Right cardiac atrium (tissue), 5 donors: ENCODE data around the gene ITGA2. TPM values are rescaled to one million over a fixed set of nuclear protein-coding genes. Genes with fewer than 3 reads are reported as not detected.
A peak's percentile ranks its signal among the peaks of the same experiment; 100 is the strongest.

Experiments used
- ATAC-seq, 2 donors: fragments of 200-7000 bp; cut with Tn5 transposase; one replicate each; pipeline versions ENCODE4 v1.8.0 to v1.9.1; 2020; ENCODE audit warnings: moderate library complexity in 2 of 2, mild to moderate bottlenecking in 1 of 2
- DNase-seq, 3 donors: peaks; one replicate each; pipeline ENCODE4 v3.0.0-alpha.2; 2020
- H3K27ac ChIP-seq: one replicate; pipeline ENCODE4 v1.5.1; 2013; ENCODE audit warnings: mild to moderate bottlenecking, low read length, control low read depth, moderate library complexity
- H3K27me3 ChIP-seq: one replicate; pipeline ENCODE4 v1.6.1; 2013; ENCODE audit not compliant: control insufficient read depth, insufficient read depth
- H3K4me1 ChIP-seq: one replicate; pipeline ENCODE4 v1.6.1; 2013; ENCODE audit warnings: low read length; ENCODE audit not compliant: control insufficient read depth, insufficient read depth
- H3K4me3 ChIP-seq: one replicate; pipeline ENCODE4 v1.5.1; 2013; ENCODE audit warnings: low read length, control low read depth
- H3K9me3 ChIP-seq: one replicate; pipeline ENCODE4 v1.6.1; 2013; ENCODE audit warnings: low read length; ENCODE audit not compliant: control insufficient read depth
- WGBS: extraction: QIAGEN DNeasy Blood & Tissue Kit; methylation state at CpG from one replicate; pipeline ENCODE4 v1.1.7; 2013; 5-methylcytosine and 5-hydroxymethylcytosine counted together
- intact Hi-C, 4 donors: fragments of 100-400 bp; cut with DNase I; formaldehyde crosslinking; loops; one replicate each; pipeline versions ENCODE4 v1.11.0 to v1.14.0; 2022 to 2023
- polyA plus RNA-seq: library from polyadenylated mRNA; stranded (reverse); fragments of 200-250 nt; gene quantifications from one replicate; pipeline ENCODE4 v1.2.3, GENCODE V29; 2013
- total RNA-seq, 4 donors: library from RNA; stranded (reverse); fragmentation: NEBNext Ultra II Directional; extraction: Animal tissue kit (Norgen Biotek cat#: 25700); gene quantifications; one replicate each; pipeline ENCODE4 v1.2.1, GENCODE V29; 2021
- donor health status: healthy with polysubstance abuse.
- donor health status: DM: no; HTN: yes; CAD: no.
- donor health status: DM: no; HTN: no; CAD: no.
- donor health status: DM: no; HTN: yes; CAD: no; lungs with severe emphysema.
- donor health status: DM: yes; HTN: yes; CAD: no.

Gene ITGA2
- total and polyA plus RNA-seq, 5 donors = 0.50 to 5.2 (median 1.7) TPM

GRCh38 chr5:53063176-53063575 lies 74.0 kb downstream of the ITGA2 start:
- ATAC-seq (no peak), DNase-seq (no peak)
- 54% methylated on average over 2 of the region's 2 CpGs for WGBS
- H3K4me3 ChIP-seq = no peak overlapping the region
- H3K27ac ChIP-seq = no peak overlapping the region
- H3K4me1 ChIP-seq = no peaks in the 10 kb centered on the region
- intact Hi-C loops = no loop called here
- no peaks in the 10 kb centered on the region for H3K27me3 ChIP-seq
- no peaks in the 10 kb centered on the region for H3K9me3 ChIP-seq

DNA sequence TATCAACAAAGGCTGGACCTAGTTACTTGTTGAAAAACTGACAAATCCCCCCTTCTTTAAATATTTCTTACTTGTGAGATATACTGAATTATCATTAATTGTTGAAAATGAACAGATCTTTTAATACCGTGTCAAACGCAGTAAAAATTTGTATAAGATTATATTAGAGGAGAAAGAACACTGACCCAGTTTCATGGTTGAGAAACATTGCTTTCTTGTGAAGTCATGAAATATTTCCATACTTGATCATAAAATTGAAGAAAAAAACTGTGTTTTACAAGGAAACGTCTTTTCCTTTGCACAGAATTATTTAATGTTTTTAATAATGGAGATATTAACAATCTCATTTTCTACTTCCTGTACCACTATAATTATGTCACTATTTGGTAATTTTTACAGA lies 74.6 kb downstream of the ITGA2 start:
- no peaks in the 10 kb centered on the region for H3K9me3 ChIP-seq
- no peaks in the 10 kb centered on the region for H3K4me1 ChIP-seq
- 60% methylated on average over 3 of the region's 3 CpGs for WGBS
- H3K27ac ChIP-seq = no peak overlapping the region
- no peak for DNase-seq
- H3K4me3 ChIP-seq = no peak overlapping the region
- intact Hi-C loops = no loop called here
- H3K27me3 ChIP-seq = no peaks in the 10 kb centered on the region
- ATAC-seq = no peak

DNA sequence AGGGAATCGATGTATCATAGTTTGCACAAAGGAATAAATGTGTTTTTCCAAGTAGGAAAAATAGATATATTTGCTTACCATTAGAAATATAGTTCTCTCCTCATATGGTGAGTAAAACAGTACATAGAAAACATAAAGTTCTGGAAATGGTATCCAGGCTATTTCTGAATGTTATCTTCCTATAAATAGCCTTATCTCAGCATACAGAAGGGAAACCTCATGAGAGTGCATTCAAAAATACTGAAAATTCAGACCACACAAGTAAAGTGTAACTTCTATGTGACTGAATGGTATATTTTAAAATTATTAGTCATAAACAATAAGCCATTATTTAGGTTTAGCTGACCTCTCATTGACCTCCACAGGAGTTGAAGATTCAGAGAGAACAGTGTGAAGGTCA lies 76.9 kb downstream of the ITGA2 start:
- intact Hi-C loops = no loop called here
- H3K4me3 ChIP-seq = no peak overlapping the region
- DNase-seq = no peak
- ATAC-seq = no peak
- H3K9me3 ChIP-seq = no peaks in the 10 kb centered on the region
- H3K27me3 ChIP-seq = no peaks in the 10 kb centered on the region
- 95% methylated on average over 1 of the region's 1 CpG for WGBS
- no peak overlapping the region for H3K27ac ChIP-seq
- H3K4me1 ChIP-seq = no peaks in the 10 kb centered on the region

DNA sequence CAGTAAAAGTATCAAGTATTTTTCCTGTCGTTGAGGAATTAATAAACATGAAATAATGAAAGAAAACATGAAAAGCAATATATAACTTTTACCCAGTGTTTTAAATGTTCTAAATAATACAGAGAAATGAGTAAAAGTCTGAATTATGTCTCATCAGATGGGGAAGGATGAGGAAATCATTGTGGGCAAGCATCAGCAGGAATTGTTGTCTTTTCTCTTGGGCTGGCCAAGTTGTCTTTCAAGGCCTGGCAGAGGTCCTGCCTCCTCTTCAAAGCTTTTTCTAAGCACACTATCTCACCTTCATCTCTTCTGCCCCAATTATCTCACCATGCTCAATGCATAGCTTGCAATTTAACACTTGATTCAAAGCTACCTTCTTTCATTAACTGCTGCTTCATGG lies 78.5 kb downstream of the ITGA2 start:
- 1% methylated on average over 1 of the region's 1 CpG for WGBS
- Histone ChIP-seq H3K4me3 (no peak overlapping the region), H3K4me1 (no peaks in the 10 kb centered on the region), H3K27me3 (no peaks in the 10 kb centered on the region), H3K9me3 (no peaks in the 10 kb centered on the region), H3K27ac (no peak overlapping the region)
- ATAC-seq (no peak), DNase-seq (no peak)
- intact Hi-C loops = no loop called here

GRCh38 chr5:53068291-53068836 lies 79.2 kb downstream of the ITGA2 start:
- WGBS = 87% methylated on average over 4 of the region's 4 CpGs
- intact Hi-C loops = no loop called here
- Histone ChIP-seq H3K9me3 (no peaks in the 10 kb centered on the region), H3K27me3 (no peaks in the 10 kb centered on the region), H3K4me1 (no peaks in the 10 kb centered on the region), H3K27ac (no peak overlapping the region), H3K4me3 (no peak overlapping the region)
- DNase-seq (no peak), ATAC-seq (no peak)

DNA sequence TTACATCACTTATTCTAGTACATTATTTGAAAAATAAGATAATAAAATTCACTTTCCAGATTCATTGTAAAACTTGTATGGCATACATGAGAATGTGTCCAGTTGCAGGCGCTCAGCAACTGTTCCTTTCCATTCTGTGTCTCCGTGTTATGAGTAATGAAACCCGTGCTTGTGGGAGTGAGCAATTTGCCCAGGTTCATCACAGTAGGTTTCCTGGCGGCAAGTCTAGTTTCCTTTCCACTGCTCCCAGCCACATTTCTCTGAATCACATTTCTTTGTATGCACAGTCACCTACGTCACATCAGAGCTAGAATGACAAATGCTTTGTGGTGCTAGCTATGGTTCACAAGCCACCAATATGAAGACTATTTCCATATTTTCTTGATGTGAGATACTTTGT lies 80.5 kb downstream of the ITGA2 start:
- no peak overlapping the region for H3K27ac ChIP-seq
- no peak overlapping the region for H3K4me3 ChIP-seq
- H3K4me1 ChIP-seq = no peaks in the 10 kb centered on the region
- whole genome bisulfite sequencing = 84% methylated on average over 5 of the region's 5 CpGs
- DNase-seq (peak in 2 of 3 donors; percentile 18 to 21), ATAC-seq (peak in 1 of 2 donors; percentile 88)
- intact Hi-C loops = no loop called here
- H3K9me3 ChIP-seq = no peaks in the 10 kb centered on the region
- no peaks in the 10 kb centered on the region for H3K27me3 ChIP-seq

- intact Hi-C loops = no loop called here
- H3K27ac ChIP-seq = no peak overlapping the region
- H3K27me3 ChIP-seq = no peaks in the 10 kb centered on the region
- DNase-seq = no peak
- ATAC-seq = peak in 1 of 2 donors; percentile 73
- WGBS = 64% methylated on average over 2 of the region's 2 CpGs
- no peaks in the 10 kb centered on the region for H3K4me1 ChIP-seq
- H3K9me3 ChIP-seq = no peaks in the 10 kb centered on the region
- no peak overlapping the region for H3K4me3 ChIP-seq
These were observed 82.1 kb downstream of the ITGA2 start for GRCh38 chr5:53071298-53071697.

DNA sequence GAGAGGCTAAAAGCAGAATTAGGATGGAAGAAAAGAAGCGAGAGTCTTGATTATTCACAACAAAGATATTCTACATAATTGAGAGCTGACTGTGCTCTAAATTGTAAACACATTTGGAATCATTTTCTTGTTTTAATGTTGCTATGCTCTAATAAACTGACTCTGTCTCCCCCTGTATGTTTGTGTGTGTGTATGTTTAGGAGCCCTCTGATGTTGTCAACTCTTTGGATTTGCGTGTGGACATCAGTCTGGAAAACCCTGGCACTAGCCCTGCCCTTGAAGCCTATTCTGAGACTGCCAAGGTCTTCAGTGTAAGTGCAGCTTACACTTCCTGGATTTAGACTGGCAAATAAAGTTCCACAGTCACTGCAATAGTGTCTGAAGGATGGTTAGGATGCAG lies 82.6 kb downstream of the ITGA2 start:
- Histone ChIP-seq H3K27me3 (no peaks in the 10 kb centered on the region), H3K4me3 (no peak overlapping the region), H3K9me3 (no peaks in the 10 kb centered on the region), H3K27ac (no peak overlapping the region), H3K4me1 (no peaks in the 10 kb centered on the region)
- intact Hi-C loops = no loop called here
- no peak for DNase-seq
- peak; percentile 52 to 64 for ATAC-seq
- 69% methylated on average over 2 of the region's 2 CpGs for WGBS

- peak; percentile 47 to 73 for ATAC-seq
- WGBS = 37% methylated on average over 2 of the region's 2 CpGs
These were observed 84.2 kb downstream of the ITGA2 start for GRCh38 chr5:53073348-53073747.

DNA sequence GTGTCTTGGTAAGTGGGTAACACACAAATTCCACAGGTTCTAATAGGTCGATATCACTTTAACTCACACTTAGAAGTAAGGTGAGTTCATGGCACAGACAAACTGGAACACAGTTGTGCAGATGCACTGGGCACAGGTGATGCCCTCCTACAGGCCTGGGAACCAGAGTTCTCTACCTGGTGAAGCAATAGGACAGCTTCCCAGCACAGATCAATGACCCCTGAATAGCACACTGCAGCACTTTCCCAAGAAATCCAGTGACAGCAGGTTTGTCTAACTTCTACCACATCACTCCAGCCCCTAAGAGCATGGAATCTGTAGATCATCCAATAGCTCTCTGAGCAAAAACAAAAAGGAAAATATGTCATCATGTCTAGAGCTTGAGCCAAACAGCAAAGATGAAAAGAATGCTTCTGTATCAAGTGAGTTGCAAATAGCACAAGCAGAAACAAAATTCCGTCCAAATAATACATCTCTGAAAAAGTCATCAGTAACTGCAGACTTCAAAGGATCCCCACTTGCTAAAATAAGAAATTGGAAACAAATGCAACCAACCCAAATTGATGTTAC lies 86.9 kb downstream of the ITGA2 start:
- Histone ChIP-seq H3K9me3 (no peaks in the 10 kb centered on the region), H3K27me3 (no peaks in the 10 kb centered on the region), H3K4me1 (no peaks in the 10 kb centered on the region), H3K27ac (no peak overlapping the region), H3K4me3 (no peak overlapping the region)
- ATAC-seq = no peak
- intact Hi-C loops = no loop called here
- DNase-seq = no peak
- 75% methylated on average over 2 of the region's 2 CpGs for WGBS

More at GRCh38 chr5:53073348-53073747, 84.2 kb downstream of the ITGA2 start:
- intact Hi-C loops = no loop called here
- H3K9me3 ChIP-seq = no peaks in the 10 kb centered on the region
- no peaks in the 10 kb centered on the region for H3K4me1 ChIP-seq
- no peak for DNase-seq
- no peak overlapping the region for H3K27ac ChIP-seq
- no peak overlapping the region for H3K4me3 ChIP-seq
- H3K27me3 ChIP-seq = no peaks in the 10 kb centered on the region

GRCh38 chr5:53080271-53080670 lies 91.1 kb downstream of the ITGA2 start:
- H3K4me1 ChIP-seq = no peaks in the 10 kb centered on the region
- ATAC-seq (no peak), DNase-seq (no peak)
- intact Hi-C loops = no loop called here
- no peaks in the 10 kb centered on the region for H3K27me3 ChIP-seq
- WGBS = 87% methylated on average over 4 of the region's 4 CpGs
- H3K4me3 ChIP-seq = no peak overlapping the region
- no peak overlapping the region for H3K27ac ChIP-seq
- H3K9me3 ChIP-seq = no peaks in the 10 kb centered on the region

GRCh38 chr5:53083927-53084326 lies 94.8 kb downstream of the ITGA2 start:
- H3K4me1 ChIP-seq = no peaks in the 10 kb centered on the region
- no peak overlapping the region for H3K4me3 ChIP-seq
- no peak for DNase-seq
- intact Hi-C loops = no loop called here
- H3K27me3 ChIP-seq = no peaks in the 10 kb centered on the region
- H3K27ac ChIP-seq = no peak overlapping the region
- ATAC-seq = no peak
- no peaks in the 10 kb centered on the region for H3K9me3 ChIP-seq
